OCI-LY7 (cell line): ENCODE results near the gene PARD6G.

Source experiments
- CTCF ChIP-seq: fragments of 200-600 bp; sonication (generic); conservative IDR thresholded peaks from 2 replicates; pipeline ENCODE4 v1.5.1; 2014; ENCODE audit warnings: mild to moderate bottlenecking, antibody characterized with exemption, low read length, moderate library complexity, mixed read lengths
- EZH2phosphoT487 ChIP-seq: fragments of 200-600 bp; sonication (generic); IDR thresholded peaks from 2 replicates; pipeline ENCODE4 v1.6.1; 2018; ENCODE audit warnings: low read depth, borderline replicate concordance, mild to moderate bottlenecking, mixed run types, antibody characterized with exemption, low read length, moderate library complexity, mixed read lengths

- TF ChIP-seq CTCF: no peak
- TF ChIP-seq EZH2phosphoT487: no peak
Measured at GRCh38 chr18:80201739-80202138, 45.6 kb downstream of the PARD6G start.
